ENCODE results near the gene MPZL3. TPM values are rescaled to one million over a fixed set of nuclear protein-coding genes. Genes with fewer than 3 reads are reported as not detected.

The MPZL3 gene
- polyA plus RNA-seq, 1 of the 3 experiments (the other 2 are of a cell fraction): 0.38 TPM

DNA sequence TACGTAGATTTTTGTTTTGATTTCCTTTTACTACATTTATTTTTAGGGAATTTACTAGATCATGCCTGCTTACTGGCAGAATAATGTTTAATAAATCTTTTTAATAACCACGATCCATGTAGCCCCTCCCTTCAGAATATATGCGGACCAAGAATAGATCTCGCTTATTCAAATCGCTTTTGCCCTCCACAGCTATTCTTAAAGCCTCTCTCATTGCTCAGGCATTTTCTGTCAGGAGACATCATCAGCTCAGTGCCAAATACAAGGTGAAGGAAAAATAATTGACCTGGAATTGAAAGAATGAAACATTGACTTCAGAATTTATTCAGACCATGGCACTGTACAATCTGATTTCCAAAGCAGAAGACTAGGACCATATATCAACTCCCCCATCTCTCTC, 17.3 kb downstream of the MPZL3 start:
- H3K79me2 ChIP-seq (ENCODE audit: insufficient read depth): no peaks in the 10 kb centered on the region
- no peaks in the 10 kb centered on the region for H4K20me1 ChIP-seq (ENCODE audit: insufficient read depth)
- 0 out of 4 replicates have a peak, but pooled peaks cover 0 to 3% of the 10 kb centered on the region in 2 experiments for H3K4me1 ChIP-seq (ENCODE audit: control insufficient read depth in 1 of 2, insufficient read depth in 2 of 2, low read depth in 1 of 2, low read length in 1 of 2)
- H3K36me3 ChIP-seq (replicated peaks in 1 of 2; ENCODE audit: control insufficient read depth in 1 of 2, insufficient read depth in 2 of 2, low read length in 1 of 2): no peaks in the 10 kb centered on the region
- H3K27ac ChIP-seq (ENCODE audit: low read depth in 2 of 2, low read length in 1 of 2): no peak overlapping the region
- H2AFZ ChIP-seq (ENCODE audit: low read depth): no peak overlapping the region
- H3K4me2 ChIP-seq: no peak overlapping the region
- POLR2A ChIA-PET: no interaction called here
- no peak overlapping the region for H3K4me3 ChIP-seq (ENCODE audit: low read depth in 2 of 2, low read length in 1 of 2)
- no peak for DNase-seq
- H3F3A ChIP-seq (replicated peaks; ENCODE audit: insufficient read depth): peaks cover 5% of the 10 kb centered on the region
- CTCF ChIA-PET: no interaction called here
- TF ChIP-seq EP300 (IDR thresholded peaks at IDR 0.05; ENCODE audit: borderline replicate concordance in 1 of 2, low read depth in 1 of 2, low read length in 1 of 2): no peak
- TF ChIP-seq, protein P1, sequence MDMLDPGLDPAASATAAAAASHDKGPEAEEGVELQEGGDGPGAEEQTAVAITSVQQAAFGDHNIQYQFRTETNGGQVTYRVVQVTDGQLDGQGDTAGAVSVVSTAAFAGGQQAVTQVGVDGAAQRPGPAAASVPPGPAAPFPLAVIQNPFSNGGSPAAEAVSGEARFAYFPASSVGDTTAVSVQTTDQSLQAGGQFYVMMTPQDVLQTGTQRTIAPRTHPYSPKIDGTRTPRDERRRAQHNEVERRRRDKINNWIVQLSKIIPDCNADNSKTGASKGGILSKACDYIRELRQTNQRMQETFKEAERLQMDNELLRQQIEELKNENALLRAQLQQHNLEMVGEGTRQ (IDR thresholded peaks at IDR 0.05; ENCODE audit: borderline replicate concordance, low read depth, low read length): no peak
- no peak for TF ChIP-seq JUND (IDR thresholded peaks at IDR 0.05)
- TF ChIP-seq SMC3 (IDR thresholded peaks at IDR 0.05; ENCODE audit: low read depth, low read length): no peak
- TF ChIP-seq, protein P2, sequence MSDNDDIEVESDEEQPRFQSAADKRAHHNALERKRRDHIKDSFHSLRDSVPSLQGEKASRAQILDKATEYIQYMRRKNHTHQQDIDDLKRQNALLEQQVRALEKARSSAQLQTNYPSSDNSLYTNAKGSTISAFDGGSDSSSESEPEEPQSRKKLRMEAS (IDR thresholded peaks at IDR 0.05; ENCODE audit: low read depth): no peak
- no peak for TF ChIP-seq RAD21 (IDR thresholded peaks at IDR 0.05; ENCODE audit: low read length)
- TF ChIP-seq, protein P3, sequence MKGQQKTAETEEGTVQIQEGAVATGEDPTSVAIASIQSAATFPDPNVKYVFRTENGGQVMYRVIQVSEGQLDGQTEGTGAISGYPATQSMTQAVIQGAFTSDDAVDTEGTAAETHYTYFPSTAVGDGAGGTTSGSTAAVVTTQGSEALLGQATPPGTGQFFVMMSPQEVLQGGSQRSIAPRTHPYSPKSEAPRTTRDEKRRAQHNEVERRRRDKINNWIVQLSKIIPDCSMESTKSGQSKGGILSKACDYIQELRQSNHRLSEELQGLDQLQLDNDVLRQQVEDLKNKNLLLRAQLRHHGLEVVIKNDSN (IDR thresholded peaks at IDR 0.05; ENCODE audit: borderline replicate concordance, low read depth): no peak
- no peak for TF ChIP-seq NFIC (IDR thresholded peaks at IDR 0.05; ENCODE audit: borderline replicate concordance)
- TF ChIP-seq, protein P4, sequence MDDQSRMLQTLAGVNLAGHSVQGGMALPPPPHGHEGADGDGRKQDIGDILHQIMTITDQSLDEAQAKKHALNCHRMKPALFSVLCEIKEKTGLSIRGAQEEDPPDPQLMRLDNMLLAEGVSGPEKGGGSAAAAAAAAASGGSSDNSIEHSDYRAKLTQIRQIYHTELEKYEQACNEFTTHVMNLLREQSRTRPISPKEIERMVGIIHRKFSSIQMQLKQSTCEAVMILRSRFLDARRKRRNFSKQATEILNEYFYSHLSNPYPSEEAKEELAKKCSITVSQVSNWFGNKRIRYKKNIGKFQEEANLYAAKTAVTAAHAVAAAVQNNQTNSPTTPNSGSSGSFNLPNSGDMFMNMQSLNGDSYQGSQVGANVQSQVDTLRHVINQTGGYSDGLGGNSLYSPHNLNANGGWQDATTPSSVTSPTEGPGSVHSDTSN (IDR thresholded peaks at IDR 0.05): no peak
- no peak for TF ChIP-seq YY1 (IDR thresholded peaks at IDR 0.05; ENCODE audit: low read depth)
- no peak for TF ChIP-seq RCOR1 (IDR thresholded peaks at IDR 0.05; ENCODE audit: low read length)
- TF ChIP-seq EZH2phosphoT487 (IDR thresholded peaks at IDR 0.05; ENCODE audit: borderline replicate concordance, low read depth): no peak
- TF ChIP-seq, protein P5, sequence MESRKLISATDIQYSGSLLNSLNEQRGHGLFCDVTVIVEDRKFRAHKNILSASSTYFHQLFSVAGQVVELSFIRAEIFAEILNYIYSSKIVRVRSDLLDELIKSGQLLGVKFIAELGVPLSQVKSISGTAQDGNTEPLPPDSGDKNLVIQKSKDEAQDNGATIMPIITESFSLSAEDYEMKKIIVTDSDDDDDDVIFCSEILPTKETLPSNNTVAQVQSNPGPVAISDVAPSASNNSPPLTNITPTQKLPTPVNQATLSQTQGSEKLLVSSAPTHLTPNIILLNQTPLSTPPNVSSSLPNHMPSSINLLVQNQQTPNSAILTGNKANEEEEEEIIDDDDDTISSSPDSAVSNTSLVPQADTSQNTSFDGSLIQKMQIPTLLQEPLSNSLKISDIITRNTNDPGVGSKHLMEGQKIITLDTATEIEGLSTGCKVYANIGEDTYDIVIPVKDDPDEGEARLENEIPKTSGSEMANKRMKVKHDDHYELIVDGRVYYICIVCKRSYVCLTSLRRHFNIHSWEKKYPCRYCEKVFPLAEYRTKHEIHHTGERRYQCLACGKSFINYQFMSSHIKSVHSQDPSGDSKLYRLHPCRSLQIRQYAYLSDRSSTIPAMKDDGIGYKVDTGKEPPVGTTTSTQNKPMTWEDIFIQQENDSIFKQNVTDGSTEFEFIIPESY (IDR thresholded peaks at IDR 0.05; ENCODE audit: borderline replicate concordance, low read depth): no peak
- no peak for TF ChIP-seq MXI1 (IDR thresholded peaks at IDR 0.05; ENCODE audit: low read depth, low read length)
- 48% methylated on average over 5 of the region's 5 CpGs for WGBS (ENCODE audit: low lambda C conversion rate)
- H3K27me3 ChIP-seq (ENCODE audit: insufficient read depth): peaks cover 6% of the 10 kb centered on the region; the same call in 1 of the 2 replicates
- H3K9me2 ChIP-seq: no peaks in the 10 kb centered on the region
- no peak overlapping the region for H3K9ac ChIP-seq
- H3K9me3 ChIP-seq: no peaks in the 10 kb centered on the region

All from SK-N-SH (cell line).